Measurements from ENCODE around the gene KLF1.

KLF1 gene

GRCh38 chr19:12884926-12885748 lies 1.9 kb downstream of the KLF1 start:
- ATAC-seq, result peak; percentile 39
- no peak for TF ChIP-seq ZC3H10 (CRISPR knock-in tag; IDR thresholded peaks at IDR 0.05)

DNA sequence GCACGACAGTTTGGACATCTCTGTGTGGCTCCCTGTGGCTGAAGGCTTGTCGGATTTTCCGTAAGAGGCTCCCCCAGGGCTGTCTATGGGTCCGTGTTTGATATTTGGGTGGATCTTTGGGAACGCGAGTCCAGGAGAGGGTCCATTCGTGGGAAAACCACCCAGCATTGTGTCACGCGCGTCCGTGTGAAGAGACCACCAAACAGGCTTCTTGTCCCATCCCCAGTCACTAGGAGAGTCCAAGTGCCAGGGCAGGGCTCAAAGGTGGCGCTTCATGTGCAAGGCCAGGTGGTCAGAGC lies 2.4 kb downstream of the KLF1 start:
- TF ChIP-seq ZFP30 (CRISPR knock-in tag; IDR thresholded peaks at IDR 0.05) (no peak), BACH2 (CRISPR knock-in tag; IDR thresholded peaks at IDR 0.05; ENCODE audit: borderline replicate concordance) (0 out of 2 replicates have a peak, but pooled peaks have one; percentile 39)
- ATAC-seq, result no peak

DNA sequence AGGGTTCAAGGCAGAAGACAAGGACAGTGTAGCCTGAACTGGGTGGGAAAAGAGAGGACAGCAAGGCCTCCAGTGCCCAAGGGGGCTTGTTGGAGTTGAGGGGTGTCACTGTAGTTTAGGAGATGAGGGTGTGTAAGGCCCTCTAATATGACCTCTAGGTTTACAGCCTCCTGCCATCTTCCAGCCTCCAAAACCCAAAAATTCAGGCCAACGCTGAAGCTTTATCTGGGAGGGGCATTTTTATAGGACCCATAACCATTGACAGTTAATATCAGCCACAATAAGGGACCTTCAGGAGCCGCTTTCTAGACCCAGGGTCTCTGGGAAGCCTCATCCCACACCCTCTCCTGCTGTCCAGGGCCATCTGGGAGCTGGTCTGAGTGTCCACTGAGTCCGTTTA lies 2.8 kb downstream of the KLF1 start:
- no peak for TF ChIP-seq ZC3H10 (CRISPR knock-in tag; IDR thresholded peaks at IDR 0.05)
- no peak for TF ChIP-seq ZFP3 (CRISPR knock-in tag; IDR thresholded peaks at IDR 0.05)
- TF ChIP-seq, protein P1, sequence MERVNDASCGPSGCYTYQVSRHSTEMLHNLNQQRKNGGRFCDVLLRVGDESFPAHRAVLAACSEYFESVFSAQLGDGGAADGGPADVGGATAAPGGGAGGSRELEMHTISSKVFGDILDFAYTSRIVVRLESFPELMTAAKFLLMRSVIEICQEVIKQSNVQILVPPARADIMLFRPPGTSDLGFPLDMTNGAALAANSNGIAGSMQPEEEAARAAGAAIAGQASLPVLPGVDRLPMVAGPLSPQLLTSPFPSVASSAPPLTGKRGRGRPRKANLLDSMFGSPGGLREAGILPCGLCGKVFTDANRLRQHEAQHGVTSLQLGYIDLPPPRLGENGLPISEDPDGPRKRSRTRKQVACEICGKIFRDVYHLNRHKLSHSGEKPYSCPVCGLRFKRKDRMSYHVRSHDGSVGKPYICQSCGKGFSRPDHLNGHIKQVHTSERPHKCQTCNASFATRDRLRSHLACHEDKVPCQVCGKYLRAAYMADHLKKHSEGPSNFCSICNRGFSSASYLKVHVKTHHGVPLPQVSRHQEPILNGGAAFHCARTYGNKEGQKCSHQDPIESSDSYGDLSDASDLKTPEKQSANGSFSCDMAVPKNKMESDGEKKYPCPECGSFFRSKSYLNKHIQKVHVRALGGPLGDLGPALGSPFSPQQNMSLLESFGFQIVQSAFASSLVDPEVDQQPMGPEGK (CRISPR knock-in tag; IDR thresholded peaks at IDR 0.05; ENCODE audit: borderline replicate concordance), result no peak
- TF ChIP-seq CSDC2 (CRISPR knock-in tag; IDR thresholded peaks at IDR 0.05), result no peak
- no peak for TF ChIP-seq BACH2 (CRISPR knock-in tag; IDR thresholded peaks at IDR 0.05; ENCODE audit: borderline replicate concordance)
- TF ChIP-seq TOX (CRISPR knock-in tag; IDR thresholded peaks at IDR 0.05; ENCODE audit: borderline replicate concordance), result no peak
- TF ChIP-seq GLIS3 (CRISPR knock-in tag; IDR thresholded peaks at IDR 0.05), result no peak
- TF ChIP-seq SNAI2 (CRISPR knock-in tag; IDR thresholded peaks at IDR 0.05), result no peak
- no peak for TF ChIP-seq ZNF565 (CRISPR knock-in tag; conservative IDR thresholded peaks at IDR 0.05; ENCODE audit: low read depth)
- TF ChIP-seq PPARA (CRISPR knock-in tag; IDR thresholded peaks at IDR 0.05; ENCODE audit: borderline replicate concordance), result no peak
- no peak for TF ChIP-seq ZNF70 (CRISPR knock-in tag; IDR thresholded peaks at IDR 0.05)
- no peak for TF ChIP-seq ZFP30 (CRISPR knock-in tag; IDR thresholded peaks at IDR 0.05)
- no peak for TF ChIP-seq OSR1 (CRISPR knock-in tag; IDR thresholded peaks at IDR 0.05)
- TF ChIP-seq ZNF8 (CRISPR knock-in tag; IDR thresholded peaks at IDR 0.05), result no peak
- ATAC-seq, result no peak

- ATAC-seq, result no peak
- TF ChIP-seq RARB (CRISPR knock-in tag; IDR thresholded peaks at IDR 0.05) (no peak), ESRRG (CRISPR knock-in tag; IDR thresholded peaks at IDR 0.05) (no peak), TCF4 (CRISPR knock-in tag; IDR thresholded peaks at IDR 0.05; ENCODE audit: borderline replicate concordance) (no peak), SNAI2 (CRISPR knock-in tag; IDR thresholded peaks at IDR 0.05) (no peak), ZC3H10 (CRISPR knock-in tag; IDR thresholded peaks at IDR 0.05) (no peak), TSHZ2 (CRISPR knock-in tag; IDR thresholded peaks at IDR 0.05) (no peak), BACH2 (CRISPR knock-in tag; IDR thresholded peaks at IDR 0.05; ENCODE audit: borderline replicate concordance) (no peak), OSR1 (CRISPR knock-in tag; IDR thresholded peaks at IDR 0.05) (no peak), TOX (CRISPR knock-in tag; IDR thresholded peaks at IDR 0.05; ENCODE audit: borderline replicate concordance) (no peak), ZNF70 (CRISPR knock-in tag; IDR thresholded peaks at IDR 0.05) (no peak), PPARA (CRISPR knock-in tag; IDR thresholded peaks at IDR 0.05; ENCODE audit: borderline replicate concordance) (no peak), ZFP30 (CRISPR knock-in tag; IDR thresholded peaks at IDR 0.05) (no peak)
- TF ChIP-seq, protein P2, sequence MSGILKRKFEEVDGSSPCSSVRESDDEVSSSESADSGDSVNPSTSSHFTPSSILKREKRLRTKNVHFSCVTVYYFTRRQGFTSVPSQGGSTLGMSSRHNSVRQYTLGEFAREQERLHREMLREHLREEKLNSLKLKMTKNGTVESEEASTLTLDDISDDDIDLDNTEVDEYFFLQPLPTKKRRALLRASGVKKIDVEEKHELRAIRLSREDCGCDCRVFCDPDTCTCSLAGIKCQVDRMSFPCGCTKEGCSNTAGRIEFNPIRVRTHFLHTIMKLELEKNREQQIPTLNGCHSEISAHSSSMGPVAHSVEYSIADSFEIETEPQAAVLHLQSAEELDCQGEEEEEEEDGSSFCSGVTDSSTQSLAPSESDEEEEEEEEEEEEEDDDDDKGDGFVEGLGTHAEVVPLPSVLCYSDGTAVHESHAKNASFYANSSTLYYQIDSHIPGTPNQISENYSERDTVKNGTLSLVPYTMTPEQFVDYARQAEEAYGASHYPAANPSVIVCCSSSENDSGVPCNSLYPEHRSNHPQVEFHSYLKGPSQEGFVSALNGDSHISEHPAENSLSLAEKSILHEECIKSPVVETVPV (CRISPR knock-in tag; IDR thresholded peaks at IDR 0.05), result no peak
- TF ChIP-seq, protein P1 (CRISPR knock-in tag; IDR thresholded peaks at IDR 0.05; ENCODE audit: borderline replicate concordance), result no peak
These were observed 4.4 kb downstream of the KLF1 start for GRCh38 chr19:12882589-12882988.
